MCF 10A (cell line): ENCODE results near the gene RBFA. TPM values are rescaled to one million over a fixed set of nuclear protein-coding genes. Genes with fewer than 3 reads are reported as not detected.
A peak's percentile ranks its signal among the peaks of the same experiment; 100 is the strongest.

ENCODE experiments used
- Bru-seq: library from RNA; stranded (reverse); fragments of 400-500 nt; gene quantifications from one replicate; lab custom pipeline; 2021; lab: Mats Ljungman, UMichigan
- BruChase-seq, 2 experiments: library from RNA; stranded (reverse); fragments of 400-500 nt; gene quantifications; one replicate each; lab custom pipeline; 2021; lab: Mats Ljungman, UMichigan
- BruUV-seq: library from RNA; stranded (reverse); fragments of 400-500 nt; replicated peaks from 2 replicates; lab custom pipeline; 2021; lab: Mats Ljungman, UMichigan
- CTCF ChIA-PET: fragments of 300-600 bp; sonication (Branson Sonifier 250); formaldehyde crosslinking; extraction: SDS; loops from one replicate; lab custom pipeline; 2021; ENCODE audit warnings: antibody characterized with exemption, inconsistent platforms; lab: Yijun Ruan, JAX
- POLR2A ChIA-PET: fragments of 300-600, 350-650 bp; sonication (Branson Sonifier 250); formaldehyde crosslinking; extraction: SDS; loops from one replicate; lab custom pipeline; 2020; ENCODE audit warnings: antibody characterized with exemption, inconsistent platforms; lab: Yijun Ruan, JAX
- DNase-seq: peaks from one replicate; pipeline ENCODE4 v3.0.0-alpha.2; 2018; ENCODE audit not compliant: unreplicated experiment
- H3K27ac Mint-ChIP-seq: one replicate; pipeline ENCODE4 v1.8.0; 2022; ENCODE audit warnings: mild to moderate bottlenecking, low read depth, mixed read lengths; ENCODE audit not compliant: unreplicated experiment
- H3K27me3 Mint-ChIP-seq: one replicate; pipeline ENCODE4 v1.8.0; 2022; ENCODE audit warnings: mixed read lengths; ENCODE audit not compliant: insufficient read depth, unreplicated experiment
- H3K36me3 Mint-ChIP-seq: one replicate; pipeline ENCODE4 v1.8.0; 2022; ENCODE audit warnings: mild to moderate bottlenecking, moderate library complexity, mixed read lengths; ENCODE audit not compliant: insufficient read depth, unreplicated experiment
- H3K4me1 Mint-ChIP-seq: one replicate; pipeline ENCODE4 v1.8.0; 2022; ENCODE audit warnings: mixed read lengths; ENCODE audit not compliant: insufficient read depth, unreplicated experiment
- H3K4me3 Mint-ChIP-seq: one replicate; pipeline ENCODE4 v1.8.0; 2022; ENCODE audit warnings: mild to moderate bottlenecking, moderate library complexity, mixed read lengths; ENCODE audit not compliant: unreplicated experiment
- H3K9me3 Mint-ChIP-seq: one replicate; pipeline ENCODE4 v1.8.0; 2022; ENCODE audit warnings: mixed read lengths; ENCODE audit not compliant: unreplicated experiment
- CTCF ChIP-seq: fragments of 200-600 bp; IDR thresholded peaks from one replicate; pipeline ENCODE4 v1.8.0; 2022; ENCODE audit warnings: antibody characterized with exemption, mild to moderate bottlenecking; ENCODE audit not compliant: unreplicated experiment
- intact Hi-C: fragments of 100-400 bp; cut with micrococcal nuclease; formaldehyde crosslinking; loops from 2 replicates; pipeline ENCODE4 v1.14.1; 2022
- long read RNA-seq: library from polyadenylated mRNA; stranded (forward); transcript quantifications from one replicate; pipeline ENCODE4 v2.0.0, GENCODE V29; 2022
- total RNA-seq: library from RNA; stranded (reverse); gene quantifications from 2 replicates; pipeline ENCODE4 v1.2.3, GENCODE V29; 2022

Gene RBFA
- total RNA-seq (38.2 and 47.4 TPM in 2 replicates), Bru-seq, nascent RNA (percentile 86 among the genes with signal in this experiment), BruChase-seq, experiment 1, labeled RNA remaining after a 6-hour chase (percentile 94 among the genes with signal in this experiment), BruChase-seq, experiment 2, labeled RNA remaining after a 2-hour chase (percentile 94 among the genes with signal in this experiment)
- long read RNA-seq, transcript RBFA-202 (7 exons, 1,407 nt): major isoform, 47 of 72 reads
- long read RNA-seq, partial matches to known transcripts: 3 of 72 reads
- long read RNA-seq, other reads (novel, unspliced or antisense): 21 of 72 reads

DNA sequence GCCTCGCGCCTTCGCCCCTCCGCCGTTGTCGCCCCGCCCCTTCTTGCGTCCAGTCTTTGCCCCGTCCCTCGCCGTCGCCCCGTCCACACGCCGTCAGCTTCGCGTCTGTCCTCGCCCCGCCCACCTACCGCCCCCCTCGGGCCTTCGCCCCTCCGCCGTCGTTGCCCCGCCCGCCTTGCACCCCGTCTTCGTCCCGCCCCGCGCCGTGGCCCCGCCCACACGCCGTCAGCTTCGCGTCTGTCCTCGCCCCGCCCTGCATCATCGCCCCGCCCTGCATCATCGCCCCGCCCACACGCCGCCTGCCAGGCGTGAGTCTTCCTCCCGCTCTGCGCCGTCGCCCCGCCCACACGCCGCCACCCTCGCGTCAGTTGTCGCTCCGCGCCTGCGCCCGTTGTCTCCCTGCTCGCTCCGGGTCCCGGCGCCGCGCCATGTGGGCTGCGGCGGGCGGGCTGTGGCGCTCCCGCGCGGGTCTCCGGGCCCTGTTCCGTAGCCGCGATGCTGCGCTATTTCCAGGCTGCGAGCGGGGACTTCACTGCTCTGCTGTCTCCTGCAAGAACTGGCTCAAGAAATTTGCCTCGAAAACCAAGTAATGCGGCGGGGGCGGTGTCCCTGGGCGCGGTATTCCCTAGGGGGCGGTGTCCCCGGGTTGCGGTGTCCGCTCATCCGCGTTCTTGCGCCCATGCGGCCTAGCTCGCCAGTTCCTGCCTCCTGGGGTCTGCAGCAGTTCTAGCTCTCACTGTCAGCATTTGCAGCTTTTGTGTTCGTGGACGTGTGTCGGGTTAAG is at the start of gene RBFA:
TSS of gene RBFA (plus strand) at position 367 of the 784 bp plus-strand sequence. CDS start at position 429, 62 bp downstream.
- TF ChIP-seq CTCF: peak; percentile 49
- POLR2A ChIA-PET: interaction anchor here (0.6 to 5.3 kb wide), 23 partner anchors 24 to 356 kb away, joined by 3 to 113 read pairs (median 4); partner anchors contain the start of genes ADNP2, HSBP1L1 and TXNL4A
- peak; percentile 96 for DNase-seq
- Mint-ChIP-seq H3K36me3 (peaks cover 6% of the 10 kb centered on the region), H3K27ac (peak within 1 kb of the TSS; percentile 100), H3K4me1 (peaks cover 23% of the 10 kb centered on the region), H3K4me3 (peak within 1 kb of the TSS; percentile 92), H3K9me3 (no peaks in the 10 kb centered on the region), H3K27me3 (no peaks in the 10 kb centered on the region)
- CTCF ChIA-PET: interaction anchor here (0.6 to 1.9 kb wide), 10 partner anchors 24 to 108 kb away, joined by 3 to 9 read pairs (median 3); no protein-coding TSS in a partner anchor
- BruUV-seq: no TSS peak
- intact Hi-C loops: loop anchor here (5.0 kb wide), 1 partner anchor 78 kb away; no protein-coding TSS in a partner anchor

- ChIA-PET CTCF (interaction anchor here (0.6 to 0.7 kb wide), 4 partner anchors 12 to 182 kb away, joined by 3 to 4 read pairs (median 4); no protein-coding TSS in a partner anchor), POLR2A (interaction anchor here (0.6 to 7.3 kb wide), 7 partner anchors 18 to 307 kb away, joined by 3 to 113 read pairs (median 8); partner anchors contain the start of genes ADNP2, HSBP1L1 and RBFA)
- BruUV-seq: no TSS peak
- Mint-ChIP-seq H3K27me3 (no peaks in the 10 kb centered on the region), H3K36me3 (peaks cover 42% of the 10 kb centered on the region), H3K27ac (no peak overlapping the region), H3K4me3 (no peak overlapping the region), H3K4me1 (peaks cover 12% of the 10 kb centered on the region), H3K9me3 (no peaks in the 10 kb centered on the region)
- TF ChIP-seq CTCF: no peak
- no peak for DNase-seq
- intact Hi-C loops: loop anchor here (5.0 kb wide), 1 partner anchor 162 kb away; no protein-coding TSS in a partner anchor
Observed at GRCh38 chr18:79985172-79985571, 49.1 kb upstream of the RBFA start.

DNA sequence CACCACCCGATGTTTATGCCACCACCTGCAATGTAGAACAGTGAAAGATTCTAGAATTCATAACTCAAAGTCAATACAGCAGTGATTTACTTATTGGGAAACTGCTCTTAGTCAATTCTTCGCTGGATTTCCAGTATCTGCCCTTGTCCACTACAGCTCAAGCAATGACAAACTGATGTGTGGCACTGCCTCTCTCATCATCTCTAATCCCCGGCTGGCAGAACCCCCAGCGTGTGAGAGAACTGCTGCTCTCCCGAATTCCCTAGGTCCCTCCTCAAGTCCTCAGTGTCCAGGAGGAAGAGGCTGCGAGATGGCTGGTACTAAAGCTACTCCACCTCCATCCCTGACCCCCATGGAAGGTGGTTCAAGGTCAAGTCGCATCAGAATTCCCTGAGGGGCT is 47.5 kb upstream of the RBFA start:
- H3K9me3 Mint-ChIP-seq: no peaks in the 10 kb centered on the region
- intact Hi-C loops: loop anchor here (5.0 kb wide), 1 partner anchor 161 kb away; no protein-coding TSS in a partner anchor
- peak overlapping the region; percentile 86 for H3K4me3 Mint-ChIP-seq
- CTCF ChIA-PET: interaction anchor here (0.7 to 1.1 kb wide), 6 partner anchors 10 to 307 kb away, joined by 3 to 4 read pairs (median 4); no protein-coding TSS in a partner anchor
- peak overlapping the region; percentile 90 for H3K27ac Mint-ChIP-seq
- H3K4me1 Mint-ChIP-seq: peaks cover 12% of the 10 kb centered on the region
- H3K27me3 Mint-ChIP-seq: no peaks in the 10 kb centered on the region
- peaks cover 42% of the 10 kb centered on the region for H3K36me3 Mint-ChIP-seq
- peak; percentile 9 for DNase-seq
- TF ChIP-seq CTCF: no peak
- no TSS peak for BruUV-seq
- POLR2A ChIA-PET: interaction anchor here (0.7 to 7.3 kb wide), 12 partner anchors 10 to 306 kb away, joined by 3 to 113 read pairs (median 7); partner anchors contain the start of genes ADNP2, HSBP1L1, RBFA and SLC66A2
